K562 treated with DMSO at 1 percent for 4 hours (cell line): ENCODE measurements around the gene ODAD2. TPM values are rescaled to one million over a fixed set of nuclear protein-coding genes. Genes with fewer than 3 reads are reported as not detected.

Experiments
- total RNA-seq: library from RNA; unstranded; fragments of 300-600 nt; gene quantifications from 2 replicates; pipeline ENCODE4 v1.2.3, GENCODE V29; 2022; ENCODE audit not compliant: insufficient read depth

Gene ODAD2
- total RNA-seq = not detected in 2 replicates

DNA sequence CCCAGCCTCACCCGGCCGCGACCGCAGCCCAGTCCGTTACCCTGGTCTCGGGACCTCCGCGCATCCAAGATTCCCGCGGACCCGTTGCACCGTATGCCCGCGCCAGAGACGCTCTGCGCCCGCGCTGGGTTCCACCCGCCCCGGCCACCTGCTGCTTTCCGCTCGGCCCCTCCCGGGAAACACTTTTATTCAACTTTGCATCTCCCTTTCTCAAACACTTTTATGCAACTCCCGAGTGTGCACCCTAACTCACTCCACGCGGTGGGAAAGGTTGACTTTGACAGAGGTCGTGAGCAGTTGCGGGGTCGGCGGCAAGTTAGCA is at the start of gene ODAD2:
ODAD2 (minus strand) TSS at position 126 of the 322 bp plus-strand sequence. CDS start 3,937 bp downstream, outside the sequence.

